GM21723 (cell line): ENCODE results near the gene CDH2.

Source experiments
- ATAC-seq: cut with Tn5 transposase; IDR thresholded peaks from one replicate; pipeline ENCODE4 v1.9.1; 2021; ENCODE audit warnings: mild to moderate bottlenecking, moderate library complexity; ENCODE audit not compliant: unreplicated experiment

CDH2 gene

DNA sequence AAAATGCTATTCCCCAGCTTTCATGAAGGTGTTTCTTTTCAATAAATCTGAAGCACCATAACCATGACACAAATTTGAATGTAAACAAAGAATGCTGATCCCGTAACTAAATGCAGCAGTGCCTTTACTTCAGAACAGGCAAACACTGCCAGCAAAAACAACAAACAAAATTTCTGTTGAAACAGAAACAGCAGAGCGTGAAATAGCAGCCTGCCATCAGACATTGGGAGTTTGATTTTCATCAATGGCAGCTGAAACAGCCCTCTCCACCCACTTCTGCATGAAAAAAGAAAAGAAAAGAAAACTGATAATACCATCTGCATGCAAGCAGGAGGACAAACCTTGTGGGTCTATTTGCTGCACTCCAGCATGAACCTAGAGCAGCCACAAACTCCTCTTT, 128.3 kb downstream of the CDH2 start:
- no peak for ATAC-seq

DNA sequence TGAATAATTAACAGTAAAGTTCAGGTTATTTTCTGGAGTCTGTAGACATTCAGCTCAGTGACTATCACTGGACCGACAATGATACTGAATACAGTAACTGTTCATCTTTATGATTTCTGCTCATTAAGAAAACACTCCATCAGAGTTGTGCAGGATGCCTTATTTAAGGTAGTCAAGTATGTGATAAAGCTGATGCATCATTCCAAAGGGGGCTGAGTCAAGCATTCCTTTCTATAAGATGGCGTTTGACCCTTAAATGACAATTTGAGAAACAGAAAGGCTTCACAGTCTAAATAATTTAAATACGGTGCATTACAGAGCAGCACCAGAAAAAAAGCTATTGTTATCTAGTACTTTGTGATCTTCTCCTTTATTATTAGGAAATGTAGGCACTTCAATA, 131.1 kb downstream of the CDH2 start:
- ATAC-seq, result no peak

DNA sequence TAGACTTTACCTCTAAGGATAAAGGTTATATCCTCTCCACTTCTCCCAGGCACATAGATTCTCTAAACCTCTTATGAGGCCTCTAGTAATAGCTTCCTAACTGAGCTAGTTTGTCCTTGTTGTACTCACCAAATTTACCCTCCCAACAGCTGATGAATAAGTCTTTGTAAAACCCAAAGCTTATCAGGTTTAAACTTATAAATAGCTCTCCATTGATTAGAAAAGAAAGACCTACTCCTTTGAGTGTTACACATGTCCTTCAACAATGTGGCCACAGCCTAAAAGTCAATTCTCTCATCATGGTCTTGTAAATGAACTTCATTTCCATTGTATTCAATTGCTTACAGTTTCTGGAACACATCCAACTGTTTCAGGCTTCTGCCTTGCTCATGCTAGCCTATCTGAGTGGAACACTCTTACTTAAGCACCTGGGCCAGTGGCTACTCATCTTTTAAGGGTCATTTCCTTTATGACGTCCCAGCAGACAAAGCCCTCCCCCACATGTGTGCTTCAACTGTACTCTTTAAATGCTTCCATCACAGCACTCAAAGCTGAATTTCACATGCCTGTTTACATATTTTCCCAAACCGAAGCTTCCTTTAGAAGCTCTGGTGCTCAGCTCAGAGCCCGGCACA, 131.6 kb downstream of the CDH2 start:
- ATAC-seq, result no peak

DNA sequence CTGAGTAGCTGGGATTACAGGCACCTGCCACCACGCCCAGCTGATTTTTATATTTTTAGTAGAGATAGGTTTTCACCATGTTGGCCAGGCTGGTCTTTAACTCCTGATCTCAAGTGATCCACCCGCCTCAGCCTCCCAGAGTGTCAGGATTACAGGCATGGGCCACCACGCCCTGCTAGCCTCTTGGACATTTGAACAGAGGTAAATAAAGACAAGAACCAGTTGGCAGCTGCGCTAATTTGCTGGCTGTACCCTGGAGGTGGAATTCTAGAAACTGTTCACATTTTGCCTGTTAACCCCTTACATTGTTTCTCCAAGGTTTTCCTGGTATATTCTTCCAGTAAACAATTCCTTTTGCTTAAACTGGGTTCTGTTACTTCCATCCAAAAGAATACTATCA, 132.9 kb downstream of the CDH2 start:
- no peak for ATAC-seq

DNA sequence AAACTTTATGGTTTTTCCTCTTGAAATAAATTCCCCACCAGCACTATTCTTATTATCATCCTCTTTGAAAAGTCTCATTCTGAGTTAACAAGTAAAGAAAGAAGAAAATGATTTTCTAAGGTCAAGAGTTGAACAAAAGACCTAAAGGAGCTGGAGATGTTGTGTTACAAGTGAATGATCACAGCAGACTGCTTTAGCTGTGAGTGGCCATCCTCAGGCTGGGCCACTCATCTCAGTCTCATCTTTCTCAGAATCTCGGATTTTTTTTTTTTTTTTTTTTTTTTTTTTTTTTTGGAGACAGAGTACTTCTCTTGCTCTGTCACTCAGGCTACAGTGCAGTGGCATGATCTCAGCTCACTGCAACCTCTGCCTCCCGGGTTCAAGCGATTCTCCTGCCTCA, 133.3 kb downstream of the CDH2 start:
- no peak for ATAC-seq

DNA sequence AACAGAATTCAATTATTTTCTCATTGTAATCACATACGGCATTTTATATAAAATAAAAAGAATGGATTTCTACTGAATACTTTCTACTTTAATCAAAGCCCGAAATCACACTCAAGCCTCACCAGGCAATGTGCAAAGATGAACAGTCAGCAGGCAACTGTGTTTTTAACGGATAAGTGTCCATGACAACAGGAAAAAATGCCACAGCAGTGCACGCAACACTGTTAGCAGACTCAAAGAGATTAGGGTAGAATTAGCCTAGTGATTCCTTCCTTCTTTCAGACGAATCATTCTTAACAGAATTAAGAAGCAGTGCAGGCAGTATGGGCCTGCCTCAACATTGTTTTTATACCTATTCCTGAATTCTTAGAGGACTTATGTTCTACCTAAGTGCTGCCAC, 135.6 kb downstream of the CDH2 start:
- no peak for ATAC-seq

DNA sequence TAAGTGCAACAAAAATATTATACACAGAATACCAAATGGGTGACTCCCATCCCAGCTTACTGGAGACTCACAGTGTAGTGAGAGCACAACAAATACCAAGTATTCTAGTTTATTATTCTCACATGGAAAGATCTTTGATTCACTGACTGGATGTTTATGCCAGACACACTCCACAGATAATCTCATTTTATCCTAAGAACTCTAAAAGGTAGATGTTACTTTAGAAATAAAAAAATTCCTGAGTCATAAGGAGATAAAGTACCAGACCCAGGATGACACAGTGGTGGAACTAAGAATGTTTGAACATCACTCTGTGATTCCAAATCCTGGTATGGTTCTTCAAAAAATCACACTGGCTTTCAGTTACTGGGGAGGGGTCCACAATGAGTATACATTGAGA, 136.2 kb downstream of the CDH2 start:
- ATAC-seq, result no peak

DNA sequence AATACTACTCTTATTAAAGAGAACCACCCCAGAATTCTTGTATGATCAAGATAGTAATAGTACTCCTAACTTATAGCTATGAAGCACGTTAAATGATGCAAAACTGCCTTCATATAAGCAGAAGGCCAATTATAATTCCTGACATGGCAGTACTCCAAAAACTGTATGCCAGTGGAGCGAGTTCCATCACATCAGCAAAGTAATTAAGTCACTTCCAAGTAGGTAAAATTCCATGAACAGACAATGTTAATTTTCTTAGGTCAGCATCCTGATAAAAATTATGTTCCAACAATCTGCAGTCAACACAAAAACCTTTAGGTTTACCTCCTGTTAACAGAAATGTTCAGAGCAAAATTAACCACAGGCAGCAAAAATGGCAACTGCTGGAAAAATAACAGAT, 136.7 kb downstream of the CDH2 start:
- ATAC-seq, result no peak

DNA sequence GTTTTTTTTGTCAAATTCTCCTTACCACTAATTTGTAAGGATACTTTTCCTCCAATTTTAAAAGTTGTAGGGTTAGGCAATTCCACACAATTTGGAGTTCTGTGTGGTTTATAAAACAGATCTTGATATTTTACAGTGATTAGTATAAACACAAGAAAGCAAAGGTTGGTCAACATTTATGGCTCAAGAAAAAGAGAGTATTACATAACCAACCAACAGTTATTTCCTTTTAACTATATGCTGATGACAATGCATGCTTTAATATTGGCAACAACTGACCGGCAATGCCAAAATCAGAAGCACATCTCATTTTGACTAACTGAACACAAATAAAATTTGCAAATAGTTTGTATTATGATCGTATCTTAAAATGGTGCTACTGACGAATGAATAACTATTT, 137.2 kb downstream of the CDH2 start:
- no peak for ATAC-seq

DNA sequence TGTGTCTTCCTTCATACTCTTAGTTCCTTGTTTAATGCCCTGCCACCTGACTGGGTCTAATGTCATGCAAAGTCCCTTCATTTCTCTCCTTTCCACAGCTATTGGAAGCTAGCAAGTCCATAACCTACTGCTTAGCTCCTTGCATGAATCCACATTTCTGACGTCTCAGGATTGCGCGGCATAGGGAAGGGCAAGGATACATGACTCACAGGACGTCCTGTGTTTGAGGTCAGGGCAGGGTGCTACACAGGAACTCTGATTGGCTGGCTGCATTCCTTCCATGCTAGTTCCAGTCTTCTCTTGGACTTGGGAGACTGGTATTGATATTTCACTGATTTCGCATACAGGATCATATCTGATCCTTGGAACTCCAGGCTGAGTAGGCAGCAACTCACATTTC, 137.9 kb downstream of the CDH2 start:
- ATAC-seq, result no peak

DNA sequence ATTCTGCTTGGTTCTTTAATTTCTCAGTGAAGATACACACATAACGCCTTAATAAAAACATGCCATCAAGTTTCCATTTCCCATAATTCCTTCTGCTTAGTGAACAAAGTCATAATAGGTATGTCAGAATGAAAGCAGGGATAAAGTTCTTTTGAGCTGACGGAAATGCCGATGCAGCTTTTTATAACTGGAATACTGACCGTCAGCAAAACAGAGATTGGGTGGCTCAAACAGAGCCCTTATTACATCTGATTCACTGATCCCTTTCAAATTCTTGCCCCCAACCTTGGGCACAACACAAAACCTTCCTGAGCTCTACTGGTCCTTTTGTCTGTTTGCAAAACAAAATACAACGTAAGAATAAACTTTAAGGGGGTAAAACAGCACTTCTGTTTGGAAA, 140.4 kb downstream of the CDH2 start:
- ATAC-seq, result no peak

DNA sequence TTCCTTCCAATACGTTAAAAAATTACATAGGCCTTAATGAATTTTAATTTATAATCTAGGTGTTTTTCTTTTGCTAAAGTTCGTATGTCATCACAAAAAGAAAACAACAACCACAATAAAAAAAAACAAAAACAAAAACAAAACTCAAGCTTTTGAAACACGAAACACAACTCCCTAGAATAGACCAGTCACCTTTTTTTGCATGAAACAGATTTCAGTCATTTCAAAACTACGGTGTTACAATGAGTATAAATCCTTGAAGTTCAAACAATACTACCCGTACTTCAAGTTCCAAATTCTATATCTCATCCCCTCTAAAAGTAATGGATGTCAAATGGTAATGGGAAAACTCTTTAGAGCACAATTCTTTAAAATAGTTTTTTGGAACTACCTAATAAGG, 142.4 kb downstream of the CDH2 start:
- no peak for ATAC-seq

DNA sequence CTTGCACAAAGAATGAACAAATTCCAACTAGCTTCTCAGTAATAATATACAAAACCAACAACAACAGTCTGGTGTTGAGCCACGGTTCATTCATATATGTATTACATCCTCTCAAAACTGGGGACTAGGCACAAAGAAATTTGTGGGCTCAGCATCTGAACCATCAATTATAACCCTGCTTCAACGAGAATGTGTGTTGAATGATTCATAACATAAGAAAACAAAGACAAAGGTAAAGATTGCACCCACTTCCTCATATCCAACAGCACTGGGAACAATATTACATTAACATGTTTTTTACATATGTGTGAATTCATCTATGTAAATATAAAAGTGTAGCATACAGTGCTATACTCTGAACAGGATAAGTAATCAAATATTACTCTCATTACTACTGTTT, 144.8 kb downstream of the CDH2 start:
- no peak for ATAC-seq

DNA sequence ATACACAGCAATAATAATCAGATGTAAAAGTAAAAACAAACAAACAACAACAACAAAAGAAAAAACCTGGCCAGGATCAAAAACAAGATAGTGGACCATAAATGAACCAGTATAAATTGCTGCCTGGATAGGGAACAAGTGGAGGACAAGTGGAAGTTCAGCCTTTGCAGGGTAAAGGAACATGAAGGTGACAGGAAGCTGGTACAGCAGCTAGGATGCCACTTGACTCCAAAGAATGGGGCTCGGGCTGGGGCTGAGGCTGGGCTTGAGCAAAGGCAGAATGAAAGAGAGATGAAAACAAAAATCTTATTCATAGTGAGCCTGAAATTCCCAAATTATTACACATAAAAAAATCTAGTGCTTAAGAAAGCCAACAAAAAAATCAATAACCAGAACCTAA, 146.5 kb downstream of the CDH2 start:
- ATAC-seq, result no peak

DNA sequence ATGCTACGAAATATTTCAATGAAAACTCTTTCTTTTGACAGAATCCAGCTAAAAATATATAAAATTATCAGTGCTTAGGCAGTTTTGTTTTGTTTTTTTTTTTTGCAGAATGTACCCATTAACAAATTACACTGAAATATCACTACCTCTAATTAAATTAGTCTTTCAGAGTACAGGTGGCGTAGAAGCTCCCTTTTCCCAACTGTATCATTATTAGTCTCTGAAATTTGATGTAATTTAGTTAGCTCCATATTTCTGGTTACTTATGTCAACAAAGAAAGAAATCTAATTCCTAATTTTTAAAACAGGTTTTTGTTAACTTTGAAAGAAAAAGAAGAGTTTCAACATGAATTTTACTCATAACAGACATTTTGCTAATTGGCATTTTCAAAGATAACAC, 149.2 kb downstream of the CDH2 start:
- no peak for ATAC-seq

DNA sequence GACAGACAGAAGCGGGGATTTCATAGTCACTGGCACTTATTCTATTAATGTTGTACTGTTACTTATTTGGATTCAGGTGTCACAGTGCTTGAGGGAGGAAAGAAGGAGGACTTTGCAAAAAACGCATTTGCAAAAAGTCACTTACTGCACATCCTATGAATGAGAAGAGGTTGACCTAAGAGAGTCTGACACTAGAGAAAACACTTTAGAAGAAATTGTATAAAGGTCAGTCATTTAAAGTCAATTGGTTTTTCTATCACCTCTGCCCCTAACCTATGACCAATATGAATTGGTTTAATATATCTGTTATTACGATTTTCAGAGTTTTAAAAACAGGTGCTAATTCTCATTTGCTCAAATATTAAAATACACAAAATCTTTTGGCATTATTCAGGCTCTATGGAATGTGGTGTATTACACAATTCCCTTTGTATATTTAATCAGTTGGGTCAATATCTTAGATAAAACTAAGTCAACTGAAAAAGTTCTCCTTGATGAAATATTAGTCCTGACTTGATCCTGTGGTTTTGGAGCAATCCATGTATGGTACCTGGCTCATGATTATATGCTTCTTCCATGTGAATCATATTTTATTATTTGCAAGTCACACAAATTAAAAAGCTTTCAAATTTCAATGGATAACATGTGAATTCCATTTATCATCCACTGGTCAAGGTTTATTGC, 157.4 kb downstream of the CDH2 start:
- no peak for ATAC-seq

DNA sequence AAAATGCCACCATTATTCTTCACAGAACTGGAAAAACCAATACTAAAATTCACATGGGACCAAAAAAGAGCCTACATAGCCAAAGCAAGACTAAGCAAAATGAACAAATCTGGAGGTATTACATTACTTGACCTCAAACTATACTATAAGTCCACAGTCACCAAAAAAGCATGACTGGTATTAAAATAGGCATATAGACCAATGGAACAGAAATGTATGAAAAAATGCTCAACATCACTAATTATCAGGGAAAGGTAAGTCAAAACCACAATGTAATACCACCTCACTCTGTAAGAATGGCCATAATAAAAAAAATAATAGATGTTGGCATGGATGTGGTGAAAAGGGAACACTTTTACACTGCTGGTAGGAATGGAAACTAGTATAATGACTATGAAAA, 158.6 kb downstream of the CDH2 start:
- no peak for ATAC-seq

DNA sequence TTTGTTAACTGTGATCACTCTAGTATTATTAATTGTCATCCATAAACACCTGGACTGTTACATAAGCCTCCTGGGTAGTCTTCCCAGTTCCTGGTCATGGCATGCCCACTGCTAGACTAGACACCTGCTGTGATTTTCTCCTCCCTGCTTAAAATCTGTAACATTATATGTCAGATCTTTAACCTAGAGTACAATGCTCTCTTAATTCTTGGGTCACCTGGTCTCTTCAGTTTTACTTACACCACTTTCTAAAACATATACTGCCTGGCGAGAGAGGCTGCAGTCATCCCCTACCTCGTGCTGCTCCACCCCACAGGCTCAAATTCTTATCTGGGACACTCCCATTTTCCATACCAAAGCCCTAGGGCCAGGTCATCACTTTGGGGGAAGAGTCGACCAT, 161.3 kb downstream of the CDH2 start:
- no peak for ATAC-seq

DNA sequence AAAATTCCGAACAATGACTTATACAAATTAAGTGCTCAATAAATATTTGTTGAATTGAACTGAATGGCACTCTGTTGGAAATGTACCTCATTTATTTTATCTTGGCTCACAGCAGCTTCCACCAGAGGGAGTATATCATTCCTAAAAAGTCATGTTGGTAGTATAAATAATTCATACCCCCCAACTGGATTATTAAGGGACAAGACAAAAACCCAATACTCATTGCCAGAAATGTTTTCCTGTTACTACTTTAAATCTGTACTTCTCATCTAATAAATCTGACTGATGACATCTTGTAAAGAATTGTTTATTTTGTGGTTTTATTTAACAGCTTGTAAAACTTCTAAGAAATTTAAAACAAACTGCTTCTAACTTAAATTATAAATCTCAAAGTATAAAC, 163.9 kb downstream of the CDH2 start:
- ATAC-seq, result no peak

DNA sequence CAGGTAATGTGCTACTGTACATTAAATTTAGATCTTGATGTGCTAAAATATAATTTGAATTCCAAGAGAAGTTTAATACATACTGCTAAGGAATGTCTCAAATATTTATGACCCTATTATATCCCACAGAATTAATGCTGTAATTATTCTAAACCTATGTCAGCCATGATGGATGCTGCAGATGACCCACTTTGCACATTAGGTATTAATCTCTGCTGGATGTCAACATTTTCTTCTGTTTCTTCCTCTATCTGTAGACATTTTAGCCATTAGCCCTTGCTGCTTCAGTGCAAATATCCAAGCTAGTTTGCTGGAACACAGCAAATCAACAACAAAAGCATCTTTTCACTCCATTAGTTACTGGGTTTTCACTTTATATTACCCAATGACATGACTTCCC, 164.6 kb downstream of the CDH2 start:
- no peak for ATAC-seq

DNA sequence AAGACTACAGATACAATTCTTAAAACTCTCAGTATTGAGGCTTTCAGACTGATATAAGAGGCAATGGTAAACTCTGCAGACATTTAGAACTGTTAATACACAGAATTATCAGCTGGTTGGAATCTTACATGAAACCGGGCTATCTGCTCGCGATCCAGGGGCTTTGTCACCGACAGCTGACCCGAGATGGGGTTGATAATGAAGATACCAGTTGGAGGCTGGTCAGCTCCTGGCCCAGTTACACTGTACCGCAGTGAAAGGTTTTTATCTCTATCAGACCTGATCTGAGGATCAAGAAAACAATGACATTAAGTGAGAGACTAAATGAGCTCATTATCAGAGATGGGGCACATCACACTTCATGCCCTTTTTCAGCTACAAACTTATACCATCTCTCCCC, 167.3 kb downstream of the CDH2 start:
- ATAC-seq, result no peak

DNA sequence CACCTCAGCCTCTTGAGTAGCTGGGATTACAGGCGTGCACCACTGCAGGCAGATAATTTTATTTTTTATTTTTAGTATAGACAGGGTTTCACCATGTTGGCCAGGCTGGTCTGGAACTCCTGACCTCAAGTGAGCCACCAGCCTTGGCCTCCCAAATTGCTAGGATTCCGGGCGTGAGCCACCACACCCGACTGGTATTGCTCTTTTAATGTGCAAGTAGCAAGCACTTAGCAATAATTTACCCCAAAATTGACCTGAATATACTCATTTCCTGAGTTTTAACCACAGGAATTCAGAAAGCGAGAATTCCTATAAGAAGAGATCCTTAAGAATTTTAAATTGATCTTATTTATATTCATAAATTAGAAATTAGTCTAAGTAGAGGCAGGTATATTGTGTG, 169.1 kb downstream of the CDH2 start:
- no peak for ATAC-seq

DNA sequence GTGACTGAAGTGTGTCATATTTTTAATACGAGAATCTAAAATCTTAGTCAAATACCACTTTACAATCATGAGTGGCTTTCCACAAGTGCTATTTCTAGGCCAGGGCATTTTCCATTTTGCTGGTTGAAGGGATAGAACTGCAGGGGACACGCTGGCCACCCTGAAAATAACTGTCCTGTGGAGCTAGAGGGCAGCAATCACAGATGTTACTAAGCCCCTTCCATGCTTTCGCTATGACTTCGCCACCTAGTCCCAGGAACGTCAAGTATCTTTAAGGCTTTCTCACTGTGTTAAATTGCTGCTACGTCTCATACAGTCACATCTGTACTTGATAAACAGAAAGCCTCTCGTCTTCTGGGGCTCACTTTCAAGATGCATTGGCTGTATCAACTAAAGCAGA, 171.8 kb downstream of the CDH2 start:
- no peak for ATAC-seq
